Ishikawa (cell line): ENCODE measurements around the gene CAB39.

Experiments used
- CEBPB ChIP-seq: IDR thresholded peaks from 2 replicates; pipeline ENCODE4 v1.6.1; 2012
- CREB1 ChIP-seq: IDR thresholded peaks from 2 replicates; pipeline ENCODE4 v1.6.1; 2012; ENCODE audit warnings: low read depth
- EGR1 ChIP-seq: IDR thresholded peaks from 2 replicates; pipeline ENCODE4 v1.6.1; 2012
- EP300 ChIP-seq: IDR thresholded peaks from 2 replicates; pipeline ENCODE4 v1.6.1; 2012; ENCODE audit warnings: borderline replicate concordance
- FOXM1 ChIP-seq: IDR thresholded peaks from 2 replicates; pipeline ENCODE4 v1.6.1; 2012; ENCODE audit warnings: low read depth, borderline replicate concordance
- MAX ChIP-seq: IDR thresholded peaks from 2 replicates; pipeline ENCODE4 v1.6.1; 2012
- NFIC ChIP-seq: IDR thresholded peaks from 2 replicates; pipeline ENCODE4 v1.6.1; 2012
- RAD21 ChIP-seq: IDR thresholded peaks from 2 replicates; pipeline ENCODE4 v1.6.1; 2012; ENCODE audit warnings: low read depth
- REST ChIP-seq: IDR thresholded peaks from 2 replicates; pipeline ENCODE4 v1.6.1; 2012; ENCODE audit warnings: low read depth, mild to moderate bottlenecking
- TAF1 ChIP-seq: IDR thresholded peaks from 2 replicates; pipeline ENCODE4 v1.6.1; 2012; ENCODE audit warnings: low read depth, mild to moderate bottlenecking
- TCF12 ChIP-seq: IDR thresholded peaks from 2 replicates; pipeline ENCODE4 v1.6.1; 2012; ENCODE audit warnings: low read depth
- TEAD4 ChIP-seq: IDR thresholded peaks from 2 replicates; pipeline ENCODE4 v1.6.1; 2012
- USF1 ChIP-seq: IDR thresholded peaks from 2 replicates; pipeline ENCODE4 v1.6.1; 2012
- YY1 ChIP-seq: IDR thresholded peaks from 2 replicates; pipeline ENCODE4 v1.6.1; 2012; ENCODE audit warnings: low read depth
- ZBTB7A ChIP-seq: IDR thresholded peaks from 2 replicates; pipeline ENCODE4 v1.6.1; 2012; ENCODE audit warnings: low read depth

CAB39 gene

GRCh38 chr2:230688490-230688889 lies 24.2 kb upstream of the CAB39 start:
- TF ChIP-seq USF1: no peak
- no peak for TF ChIP-seq MAX
- TF ChIP-seq TCF12: no peak

- no peak for TF ChIP-seq TCF12
- no peak for TF ChIP-seq USF1
- TF ChIP-seq NFIC: no peak
- TF ChIP-seq TEAD4: no peak
- TF ChIP-seq YY1: no peak
- TF ChIP-seq CEBPB: no peak
- TF ChIP-seq CREB1: no peak
- no peak for TF ChIP-seq RAD21
- no peak for TF ChIP-seq ZBTB7A
- TF ChIP-seq EGR1: no peak
- no peak for TF ChIP-seq REST
- TF ChIP-seq MAX: no peak
These were observed 22.2 kb upstream of the CAB39 start for GRCh38 chr2:230690439-230690838.

GRCh38 chr2:230691005-230691647 lies 21.5 kb upstream of the CAB39 start:
- TF ChIP-seq EP300: no peak; the same call in 1 of the 2 replicates
- TF ChIP-seq CEBPB: no peak
- no peak for TF ChIP-seq RAD21
- no peak for TF ChIP-seq USF1
- peak; percentile 72; the same call in 1 of the 2 replicates for TF ChIP-seq EGR1
- no peak for TF ChIP-seq CREB1
- TF ChIP-seq TCF12: no peak
- TF ChIP-seq TEAD4: peak; percentile 89
- TF ChIP-seq NFIC: no peak
- TF ChIP-seq ZBTB7A: no peak
- no peak for TF ChIP-seq MAX
- no peak for TF ChIP-seq FOXM1

GRCh38 chr2:230692760-230693159 lies 19.9 kb upstream of the CAB39 start:
- TF ChIP-seq CREB1 (no peak), USF1 (no peak), RAD21 (no peak)

GRCh38 chr2:230693411-230693810 lies 19.2 kb upstream of the CAB39 start:
- no peak for TF ChIP-seq NFIC
- TF ChIP-seq TAF1: no peak
- TF ChIP-seq TEAD4: no peak
- no peak for TF ChIP-seq ZBTB7A
- no peak for TF ChIP-seq CREB1
- TF ChIP-seq CEBPB: no peak
- no peak for TF ChIP-seq FOXM1

- TF ChIP-seq MAX (no peak), REST (no peak), ZBTB7A (no peak), YY1 (no peak), CREB1 (no peak), NFIC (no peak), EP300 (no peak), FOXM1 (no peak), TAF1 (no peak), RAD21 (no peak), USF1 (no peak), TEAD4 (no peak)
These were observed 18.4 kb upstream of the CAB39 start for GRCh38 chr2:230694241-230694640.
